Vagina (tissue), 2 donors: Measurements from ENCODE around the gene CCNF.

Experiments used
- POLR2A ChIP-seq, 2 donors: fragments of 450-650 bp; IDR thresholded peaks; one replicate each; pipeline ENCODE4 v1.6.1; 2017; ENCODE audit warnings: antibody characterized with exemption in 2 of 2, mild to moderate bottlenecking in 2 of 2, moderate library complexity in 2 of 2
- TF ChIP-seq, protein P1 (sequence below), 3 experiments: fragments of 450-650 bp in 2 of 3; fragments of 200-600 bp in 1 of 3; sonication (generic) in 1 of 3; IDR thresholded peaks; one replicate each; pipeline ENCODE4 v1.5.1; 2017 to 2019; ENCODE audit warnings: antibody characterized with exemption in 3 of 3, mild to moderate bottlenecking in 2 of 3, moderate library complexity in 2 of 3

DNA sequence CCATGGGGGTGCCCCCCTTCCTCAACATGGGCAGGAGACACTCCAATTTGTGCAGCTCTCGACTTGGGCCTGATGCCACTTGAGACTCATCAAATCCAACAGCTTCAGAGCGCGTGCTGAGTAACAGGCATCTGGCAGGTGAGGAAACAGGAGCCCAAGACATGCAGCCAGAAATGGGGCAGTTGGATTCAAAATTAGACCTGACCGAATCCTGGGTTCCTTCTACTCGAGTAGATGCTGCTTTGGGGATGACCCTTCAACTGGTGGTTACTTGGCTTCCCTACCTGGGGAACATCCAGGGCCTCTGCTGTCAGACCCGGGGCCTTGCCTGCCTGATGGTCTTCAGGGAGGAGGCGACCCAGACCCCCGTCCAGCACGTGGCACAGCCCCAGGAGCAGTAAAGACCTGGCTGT lies 41.4 kb downstream of the CCNF start:
- TF ChIP-seq, protein P1, sequence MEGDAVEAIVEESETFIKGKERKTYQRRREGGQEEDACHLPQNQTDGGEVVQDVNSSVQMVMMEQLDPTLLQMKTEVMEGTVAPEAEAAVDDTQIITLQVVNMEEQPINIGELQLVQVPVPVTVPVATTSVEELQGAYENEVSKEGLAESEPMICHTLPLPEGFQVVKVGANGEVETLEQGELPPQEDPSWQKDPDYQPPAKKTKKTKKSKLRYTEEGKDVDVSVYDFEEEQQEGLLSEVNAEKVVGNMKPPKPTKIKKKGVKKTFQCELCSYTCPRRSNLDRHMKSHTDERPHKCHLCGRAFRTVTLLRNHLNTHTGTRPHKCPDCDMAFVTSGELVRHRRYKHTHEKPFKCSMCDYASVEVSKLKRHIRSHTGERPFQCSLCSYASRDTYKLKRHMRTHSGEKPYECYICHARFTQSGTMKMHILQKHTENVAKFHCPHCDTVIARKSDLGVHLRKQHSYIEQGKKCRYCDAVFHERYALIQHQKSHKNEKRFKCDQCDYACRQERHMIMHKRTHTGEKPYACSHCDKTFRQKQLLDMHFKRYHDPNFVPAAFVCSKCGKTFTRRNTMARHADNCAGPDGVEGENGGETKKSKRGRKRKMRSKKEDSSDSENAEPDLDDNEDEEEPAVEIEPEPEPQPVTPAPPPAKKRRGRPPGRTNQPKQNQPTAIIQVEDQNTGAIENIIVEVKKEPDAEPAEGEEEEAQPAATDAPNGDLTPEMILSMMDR (IDR thresholded peaks at IDR 0.05) = no peak
- no peak for TF ChIP-seq POLR2A (IDR thresholded peaks at IDR 0.05)
